Upper lobe of left lung (tissue), 4 donors: ENCODE data around the gene RRAS2.

ENCODE experiments used
- CTCF ChIP-seq, 6 experiments: fragments of 450-650 bp in 4 of 6; fragments of 200-600 bp in 2 of 6; sonication (generic) in 2 of 6; IDR thresholded peaks; one replicate each; pipeline ENCODE4 v1.5.1; 2016 to 2019; ENCODE audit warnings: antibody characterized with exemption in 6 of 6
- POLR2A ChIP-seq, 4 donors: fragments of 450-650 bp; IDR thresholded peaks; one replicate each; pipeline ENCODE4 v1.5.1; 2016 to 2017; ENCODE audit warnings: antibody characterized with exemption in 4 of 4, mild to moderate bottlenecking in 2 of 4
- POLR2AphosphoS5 ChIP-seq, 2 donors: sonication (generic); formaldehyde crosslinking; IDR thresholded peaks; one replicate each; pipeline ENCODE4 v1.5.1; 2017; ENCODE audit warnings: antibody characterized with exemption in 2 of 2

- TF ChIP-seq POLR2A (IDR thresholded peaks at IDR 0.05) (no peak), CTCF (IDR thresholded peaks at IDR 0.05) (no peak), POLR2AphosphoS5 (IDR thresholded peaks at IDR 0.05) (no peak)
These were observed 89.0 kb downstream of the RRAS2 start for GRCh38 chr11:14269692-14270573.
